Fibroblast of pulmonary artery (primary cell): ENCODE data around the gene CAPZA3.
"Not testable (repeated sequence)": the region's sequence is repeated elsewhere in the genome, so short reads cannot be mapped to it uniquely, and the experiment has no call there.

Source experiments
- DNase-seq: peaks from one replicate; pipeline ENCODE4 v3.0.0-alpha.2; 2010; ENCODE audit warnings: low read depth
- H3K4me3 ChIP-seq: replicated peaks from 2 replicates; pipeline ENCODE4 v1.5.1; 2011; ENCODE audit warnings: low read depth, mild to moderate bottlenecking, control low read depth, low read length, moderate library complexity
- TF ChIP-seq, protein P1 (sequence below): IDR thresholded peaks from 2 replicates; pipeline ENCODE4 v1.5.1; 2011; ENCODE audit warnings: mild to moderate bottlenecking, control low read depth, low read length, inconsistent platforms; ENCODE audit errors: missing control alignments

Gene CAPZA3, protein sequence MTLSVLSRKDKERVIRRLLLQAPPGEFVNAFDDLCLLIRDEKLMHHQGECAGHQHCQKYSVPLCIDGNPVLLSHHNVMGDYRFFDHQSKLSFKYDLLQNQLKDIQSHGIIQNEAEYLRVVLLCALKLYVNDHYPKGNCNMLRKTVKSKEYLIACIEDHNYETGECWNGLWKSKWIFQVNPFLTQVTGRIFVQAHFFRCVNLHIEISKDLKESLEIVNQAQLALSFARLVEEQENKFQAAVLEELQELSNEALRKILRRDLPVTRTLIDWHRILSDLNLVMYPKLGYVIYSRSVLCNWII

DNA sequence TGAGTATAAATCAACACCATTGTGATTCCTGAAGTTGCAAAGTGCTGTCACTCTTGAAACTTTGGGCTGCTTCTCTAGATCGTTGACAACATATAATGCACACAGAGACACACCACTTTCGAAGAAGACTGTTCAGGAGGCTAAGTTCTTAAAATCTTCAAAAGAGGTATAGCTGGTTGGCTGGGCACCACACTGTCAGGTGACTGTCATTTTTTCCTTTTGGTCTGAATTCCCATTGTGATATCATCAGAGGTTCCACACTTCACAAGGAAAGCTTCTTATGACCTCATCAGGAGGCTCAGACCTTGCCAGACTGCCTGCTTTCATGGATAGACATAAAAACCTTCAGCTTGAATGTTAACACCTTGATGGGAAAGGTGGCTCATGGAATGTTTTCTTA is at the start of gene CAPZA3, which contains the start of gene PLCZ1:
Gene CAPZA3 (plus strand): TSS at position 301 of the 400 bp plus-strand sequence. CDS start 150 bp downstream, outside the sequence.
Gene PLCZ1 (minus strand): TSS at position 194 of the 400 bp plus-strand sequence. CDS start 641 bp downstream, outside the sequence.
- no peak for DNase-seq
- no peak within 1 kb of the TSS for H3K4me3 ChIP-seq
- TF ChIP-seq, protein P1, sequence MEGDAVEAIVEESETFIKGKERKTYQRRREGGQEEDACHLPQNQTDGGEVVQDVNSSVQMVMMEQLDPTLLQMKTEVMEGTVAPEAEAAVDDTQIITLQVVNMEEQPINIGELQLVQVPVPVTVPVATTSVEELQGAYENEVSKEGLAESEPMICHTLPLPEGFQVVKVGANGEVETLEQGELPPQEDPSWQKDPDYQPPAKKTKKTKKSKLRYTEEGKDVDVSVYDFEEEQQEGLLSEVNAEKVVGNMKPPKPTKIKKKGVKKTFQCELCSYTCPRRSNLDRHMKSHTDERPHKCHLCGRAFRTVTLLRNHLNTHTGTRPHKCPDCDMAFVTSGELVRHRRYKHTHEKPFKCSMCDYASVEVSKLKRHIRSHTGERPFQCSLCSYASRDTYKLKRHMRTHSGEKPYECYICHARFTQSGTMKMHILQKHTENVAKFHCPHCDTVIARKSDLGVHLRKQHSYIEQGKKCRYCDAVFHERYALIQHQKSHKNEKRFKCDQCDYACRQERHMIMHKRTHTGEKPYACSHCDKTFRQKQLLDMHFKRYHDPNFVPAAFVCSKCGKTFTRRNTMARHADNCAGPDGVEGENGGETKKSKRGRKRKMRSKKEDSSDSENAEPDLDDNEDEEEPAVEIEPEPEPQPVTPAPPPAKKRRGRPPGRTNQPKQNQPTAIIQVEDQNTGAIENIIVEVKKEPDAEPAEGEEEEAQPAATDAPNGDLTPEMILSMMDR = no peak

DNA sequence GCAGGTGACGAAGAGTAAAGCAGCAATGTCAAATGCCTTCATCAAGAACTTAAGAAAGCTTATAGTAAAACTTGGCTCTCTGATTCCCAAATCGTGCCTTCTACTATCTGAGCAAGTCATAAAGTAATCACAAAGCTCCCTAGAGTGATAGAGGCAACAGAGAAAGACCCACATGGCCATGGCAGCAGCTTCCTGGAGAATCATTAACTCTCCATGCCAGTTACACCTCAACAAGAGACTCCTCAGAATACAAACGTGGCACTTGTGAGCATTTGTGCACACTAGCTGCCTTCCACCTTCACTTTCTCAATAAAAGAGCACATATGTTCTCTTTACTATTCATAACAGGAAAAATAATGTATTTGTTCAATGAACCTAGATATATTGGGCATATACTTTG is 48.1 kb upstream of the CAPZA3 start:
- no peak for DNase-seq
- TF ChIP-seq, protein P1 = no peak
- no peak overlapping the region for H3K4me3 ChIP-seq

DNA sequence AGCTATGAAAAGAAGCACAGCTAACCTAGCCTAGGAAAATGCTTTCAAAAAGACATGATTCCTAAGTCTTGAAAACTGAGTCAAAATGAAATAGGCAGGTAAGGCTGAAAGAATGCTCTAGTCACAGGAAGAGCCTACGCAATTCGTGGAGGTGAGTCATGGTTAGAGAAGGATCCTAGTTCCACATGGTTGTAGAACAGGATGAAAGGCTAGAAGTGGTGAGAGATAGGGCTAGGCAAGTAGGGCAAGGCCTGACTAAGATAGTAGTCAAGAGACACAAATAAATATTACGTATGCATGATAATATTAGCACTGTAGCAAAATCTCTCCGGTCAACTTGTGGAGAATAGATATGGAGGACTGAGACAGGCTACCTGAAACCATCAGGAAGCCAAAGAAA is 47.3 kb upstream of the CAPZA3 start:
- H3K4me3 ChIP-seq = no peak overlapping the region
- peak; percentile 72 for DNase-seq
- TF ChIP-seq, protein P1 = no peak

DNA sequence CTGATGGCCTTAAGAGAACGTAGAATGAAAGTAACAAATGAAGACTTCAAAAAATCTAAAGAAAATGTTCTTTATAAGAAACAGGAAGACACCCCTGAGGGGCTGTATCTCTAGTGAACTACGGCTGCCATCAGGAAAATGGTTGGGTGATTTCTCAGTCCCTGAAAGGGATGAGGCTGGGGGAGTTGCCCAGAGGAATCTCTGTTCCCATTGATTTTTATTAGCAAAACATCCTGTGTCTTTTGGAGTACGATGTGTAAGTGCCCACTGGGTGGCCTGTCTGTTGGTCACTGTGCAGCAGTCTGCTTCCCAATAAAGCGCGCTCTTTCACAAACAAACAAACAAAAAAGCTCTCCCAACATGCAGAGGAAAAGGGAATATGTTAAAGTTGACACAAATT is 43.9 kb upstream of the CAPZA3 start:
- DNase-seq, H3K4me3 ChIP-seq: not testable (repeated sequence)

DNA sequence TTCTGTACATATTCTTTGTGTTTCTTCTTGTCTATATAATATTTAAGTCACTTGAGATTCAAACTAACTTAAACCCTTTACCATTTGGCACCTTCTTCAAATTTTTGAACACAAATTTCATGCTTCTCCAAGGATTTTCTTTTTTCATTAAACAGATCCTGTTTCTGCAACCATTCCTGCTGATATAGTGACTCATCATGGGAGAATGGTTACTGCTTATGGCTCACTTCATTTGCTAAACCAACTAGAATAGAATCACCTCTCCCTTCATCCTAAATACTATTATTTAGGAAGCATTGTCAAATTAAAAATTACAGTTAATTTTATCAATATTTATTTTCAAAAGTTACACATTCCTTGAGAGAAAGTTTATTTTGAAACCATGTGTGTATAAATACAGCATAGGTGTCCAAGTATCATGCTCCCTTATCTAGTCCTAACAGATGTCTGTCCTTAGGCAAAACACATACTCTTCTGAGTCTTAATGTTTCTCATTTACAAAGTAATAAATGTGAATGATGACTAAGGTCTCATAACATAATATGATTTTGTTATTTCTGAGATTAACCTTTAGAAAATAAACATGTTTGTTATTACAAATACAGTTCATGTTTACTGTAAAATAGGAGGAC is 40.8 kb upstream of the CAPZA3 start:
- TF ChIP-seq, protein P1 = no peak
- DNase-seq = peak; percentile 54
- no peak overlapping the region for H3K4me3 ChIP-seq

DNA sequence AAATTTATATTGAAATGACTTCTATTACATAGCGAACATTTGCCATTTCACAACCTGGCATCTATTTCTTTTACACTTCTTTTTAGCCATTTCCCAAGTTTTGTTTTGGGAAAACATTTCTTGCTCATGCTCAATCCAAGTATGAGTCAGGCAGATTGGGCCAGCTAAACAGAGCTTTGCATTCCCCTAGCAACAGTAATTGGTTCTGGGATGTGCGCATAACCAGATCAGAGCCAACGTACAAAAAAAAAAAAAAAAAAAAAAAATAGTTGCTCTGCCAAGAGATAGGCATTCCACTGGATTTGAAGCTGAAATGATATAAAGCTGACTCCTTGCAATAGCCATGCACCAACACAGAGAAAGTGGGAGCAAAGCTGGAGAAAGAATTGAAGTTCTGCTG is 37.6 kb upstream of the CAPZA3 start:
- DNase-seq = peak; percentile 97

DNA sequence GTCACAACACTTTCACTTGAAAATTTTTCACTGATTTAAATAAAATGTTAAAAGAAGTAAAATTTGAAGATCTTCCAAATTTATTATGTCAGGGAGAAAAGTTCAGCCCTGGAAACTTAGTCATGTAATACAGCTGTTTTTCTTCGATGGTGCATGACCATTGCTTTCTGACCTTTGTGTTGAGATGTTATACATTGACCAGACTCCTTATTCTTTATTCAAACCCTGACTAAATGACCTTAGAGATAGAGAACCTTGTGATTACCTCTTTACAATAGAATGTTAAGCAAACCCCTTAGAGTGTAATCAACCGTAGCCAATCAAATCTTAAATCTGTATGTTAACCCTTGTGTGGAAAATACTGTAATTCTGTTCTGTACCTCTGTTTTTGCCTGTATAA is 34.6 kb upstream of the CAPZA3 start:
- no peak overlapping the region for H3K4me3 ChIP-seq
- DNase-seq = no peak
- TF ChIP-seq, protein P1 = no peak

More for the DNA sequence above, 37.6 kb upstream of the CAPZA3 start:
- TF ChIP-seq, protein P1 = no peak
- H3K4me3 ChIP-seq = no peak overlapping the region
